Thyroid gland (tissue), 4 donors: ENCODE data around the gene EID3. TPM values are rescaled to one million over a fixed set of nuclear protein-coding genes. Genes with fewer than 3 reads are reported as not detected.

Experiments
- DNase-seq, 2 donors: peaks; one replicate each; pipeline ENCODE4 v3.0.0-alpha.2; 2019
- H3K27ac ChIP-seq, 3 donors: fragments of 200-600 bp; sonication (generic); 1 replicate in 2 of 3; 2 replicates in 1 of 3; pipeline ENCODE4 v1.5.1; 2016 to 2019; ENCODE audit warnings: mild to moderate bottlenecking in 1 of 3, moderate library complexity in 1 of 3
- H3K27me3 ChIP-seq: fragments of 200-600 bp; sonication (generic); one replicate; pipeline ENCODE4 v1.5.1; 2019
- H3K36me3 ChIP-seq, 2 donors: fragments of 200-600 bp; sonication (generic); one replicate each; pipeline ENCODE4 v1.5.1; 2016 to 2019
- H3K4me1 ChIP-seq, 2 donors: fragments of 200-600 bp; sonication (generic); one replicate each; pipeline ENCODE4 v1.5.1; 2017 to 2019
- H3K4me3 ChIP-seq, 3 donors: fragments of 200-600 bp; sonication (generic); replicated peaks in 1 of 3; 1 replicate in 2 of 3; 2 replicates in 1 of 3; pipeline ENCODE4 v1.5.1; 2016; ENCODE audit warnings: mild to moderate bottlenecking in 1 of 3
- H3K9me3 ChIP-seq: fragments of 200-600 bp; sonication (generic); one replicate; pipeline ENCODE4 v1.5.1; 2017
- POLR2A ChIP-seq, 2 donors: fragments of 450-650 bp; IDR thresholded peaks; one replicate each; pipeline ENCODE4 v1.6.1; 2017; ENCODE audit warnings: antibody characterized with exemption in 2 of 2, mild to moderate bottlenecking in 2 of 2, moderate library complexity in 1 of 2
- WGBS, 2 donors: methylation state at CpG; one replicate each; pipeline ENCODE4 v1.1.5; 2017; 5-methylcytosine and 5-hydroxymethylcytosine counted together
- intact Hi-C: fragments of 100-400 bp; cut with DNase I; formaldehyde crosslinking; loops from one replicate; pipeline ENCODE4 v1.15.1; 2023
- total RNA-seq, 4 donors: library from RNA; depleted of rRNA; stranded (reverse); fragments of >200 nt; gene quantifications; one replicate each; pipeline ENCODE4 v1.2.3, GENCODE V29; 2016
- TF ChIP-seq, protein P1 (sequence below), 6 experiments: fragments of 200-600 bp in 3 of 6; fragments of 450-650 bp in 3 of 6; sonication (generic) in 3 of 6; IDR thresholded peaks; one replicate each; pipeline ENCODE4 v1.5.1; 2016 to 2019; ENCODE audit warnings: antibody characterized with exemption in 6 of 6, mild to moderate bottlenecking in 2 of 6, inconsistent platforms in 1 of 6, moderate library complexity in 1 of 6

EID3 gene
- total RNA-seq, 4 donors from 2014 or later, result 8.0 to 22.2 (median 9.8) TPM

DNA sequence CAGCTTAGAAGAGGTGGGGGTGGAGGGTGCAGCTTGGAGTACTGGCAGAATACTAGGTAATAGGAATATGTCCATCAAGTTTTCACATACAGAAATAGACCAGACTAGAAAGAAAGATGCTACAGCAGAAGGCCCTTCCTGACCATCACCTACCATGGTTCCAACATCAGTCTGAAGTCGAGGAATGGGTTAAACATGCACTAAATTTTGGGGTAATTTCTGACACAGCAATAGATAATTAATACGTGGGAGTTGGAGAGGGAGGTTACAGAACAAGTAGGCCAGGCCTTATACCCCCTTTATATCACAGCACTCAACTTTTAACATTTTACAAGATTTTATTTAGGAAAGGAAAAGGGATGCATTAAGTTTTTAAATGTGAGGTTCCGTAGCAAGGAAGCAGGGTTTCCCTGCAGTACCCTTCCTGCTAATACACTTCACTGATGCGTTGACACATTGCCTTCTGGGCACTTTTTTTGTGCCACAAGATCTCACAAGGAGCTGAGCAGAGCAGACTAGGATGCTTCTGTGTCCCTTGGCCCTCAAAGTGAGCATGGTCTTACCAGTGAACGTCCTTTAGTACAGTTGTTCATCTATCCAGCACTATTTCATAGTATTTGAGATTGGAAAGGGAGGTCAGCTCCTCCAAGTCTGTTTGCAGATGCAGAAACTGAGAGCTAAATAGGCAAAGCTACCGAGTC is 50.8 kb downstream of the EID3 start:
- WGBS, 2 donors, result 87 to 93% methylated on average over 6 of the region's 6 CpGs
- Histone ChIP-seq H3K36me3 (peaks cover 15 to 30% of the 10 kb centered on the region in 2 donors), H3K9me3 (no peaks in the 10 kb centered on the region), H3K27ac (no peak overlapping the region), H3K27me3 (no peaks in the 10 kb centered on the region), H3K4me3 (no peak overlapping the region), H3K4me1 (no peaks in the 10 kb centered on the region)
- DNase-seq, result no peak
- intact Hi-C loops, result no loop called here
- TF ChIP-seq, protein P1, sequence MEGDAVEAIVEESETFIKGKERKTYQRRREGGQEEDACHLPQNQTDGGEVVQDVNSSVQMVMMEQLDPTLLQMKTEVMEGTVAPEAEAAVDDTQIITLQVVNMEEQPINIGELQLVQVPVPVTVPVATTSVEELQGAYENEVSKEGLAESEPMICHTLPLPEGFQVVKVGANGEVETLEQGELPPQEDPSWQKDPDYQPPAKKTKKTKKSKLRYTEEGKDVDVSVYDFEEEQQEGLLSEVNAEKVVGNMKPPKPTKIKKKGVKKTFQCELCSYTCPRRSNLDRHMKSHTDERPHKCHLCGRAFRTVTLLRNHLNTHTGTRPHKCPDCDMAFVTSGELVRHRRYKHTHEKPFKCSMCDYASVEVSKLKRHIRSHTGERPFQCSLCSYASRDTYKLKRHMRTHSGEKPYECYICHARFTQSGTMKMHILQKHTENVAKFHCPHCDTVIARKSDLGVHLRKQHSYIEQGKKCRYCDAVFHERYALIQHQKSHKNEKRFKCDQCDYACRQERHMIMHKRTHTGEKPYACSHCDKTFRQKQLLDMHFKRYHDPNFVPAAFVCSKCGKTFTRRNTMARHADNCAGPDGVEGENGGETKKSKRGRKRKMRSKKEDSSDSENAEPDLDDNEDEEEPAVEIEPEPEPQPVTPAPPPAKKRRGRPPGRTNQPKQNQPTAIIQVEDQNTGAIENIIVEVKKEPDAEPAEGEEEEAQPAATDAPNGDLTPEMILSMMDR (IDR thresholded peaks at IDR 0.05), result no peak
- TF ChIP-seq POLR2A (IDR thresholded peaks at IDR 0.05), result no peak

Other genes starting within 250 kb of the EID3 start
- gene HCFC2, start 239.2 kb upstream of the EID3 start, total RNA-seq, result 10 to 100 TPM; 23.6 to 31.6 (median 27.1) TPM
- gene NFYB, start 165.5 kb upstream of the EID3 start, total RNA-seq, result 10 to 100 TPM; 24.7 to 53.1 (median 37.1) TPM
- 100 to 1,000 TPM; 129 to 230 (median 199) TPM for gene TXNRD1, start 88.0 kb upstream of the EID3 start, total RNA-seq
- gene CHST11, start 153.2 kb downstream of the EID3 start, total RNA-seq, result 10 to 100 TPM in 1 of 4 donors, 1 to 10 TPM in 3; 6.9 to 11.6 (median 8.0) TPM